ENCODE results near the gene STAG1.

- TF ChIP-seq POLR2A (IDR thresholded peaks at IDR 0.05; ENCODE audit: low read depth) (no peak), CTCF (IDR thresholded peaks at IDR 0.05) (no peak), EP300 (IDR thresholded peaks at IDR 0.05) (no peak), POLR2AphosphoS5 (IDR thresholded peaks at IDR 0.05) (no peak)
Observed at GRCh38 chr3:136457793-136458192, 294.4 kb downstream of the STAG1 start.

Data from esophagus muscularis mucosa (tissue), 4 donors.